GM21717 (cell line): Measurements from ENCODE around the gene ZFYVE28.

Experiments
- ATAC-seq: cut with Tn5 transposase; IDR thresholded peaks from one replicate; pipeline ENCODE4 v1.9.1; 2021; ENCODE audit warnings: mild to moderate bottlenecking, moderate library complexity; ENCODE audit not compliant: unreplicated experiment

The ZFYVE28 gene

GRCh38 chr4:2252530-2253091 lies 165.8 kb downstream of the ZFYVE28 start:
- no peak for ATAC-seq

- no peak for ATAC-seq
Measured at GRCh38 chr4:2251795-2252529, 166.5 kb downstream of the ZFYVE28 start.

GRCh38 chr4:2251073-2251794 lies 167.2 kb downstream of the ZFYVE28 start:
- ATAC-seq: no peak

GRCh38 chr4:2250357-2251072 lies 167.9 kb downstream of the ZFYVE28 start:
- ATAC-seq: no peak

GRCh38 chr4:2249526-2250356 lies 168.7 kb downstream of the ZFYVE28 start:
- no peak for ATAC-seq

GRCh38 chr4:2248821-2249261 lies 169.6 kb downstream of the ZFYVE28 start:
- ATAC-seq: no peak

GRCh38 chr4:2248044-2248780 lies 170.2 kb downstream of the ZFYVE28 start:
- no peak for ATAC-seq

- no peak for ATAC-seq
Measured at GRCh38 chr4:2247128-2248043, 171.1 kb downstream of the ZFYVE28 start.

- ATAC-seq: no peak
Measured at GRCh38 chr4:2246384-2247127, 171.9 kb downstream of the ZFYVE28 start.

- ATAC-seq: no peak
Measured at GRCh38 chr4:2245787-2246275, 172.6 kb downstream of the ZFYVE28 start.

GRCh38 chr4:2245057-2245786 lies 173.2 kb downstream of the ZFYVE28 start:
- no peak for ATAC-seq

GRCh38 chr4:2243681-2244380 lies 174.6 kb downstream of the ZFYVE28 start:
- ATAC-seq: no peak

GRCh38 chr4:2241410-2242353 lies 176.8 kb downstream of the ZFYVE28 start, which contains the start of the genes HAUS3 and POLN:
Gene HAUS3, minus strand, starts transcription at chr4:2242121. Its CDS starts 1,175 bp downstream, at chr4:2240946.
Gene POLN, minus strand, starts transcription at chr4:2242121. Its CDS starts 12,890 bp downstream, at chr4:2229231.
- ATAC-seq: peak; percentile 83

- no peak for ATAC-seq
Measured at GRCh38 chr4:2241003-2241402, 177.4 kb downstream of the ZFYVE28 start.

- ATAC-seq: no peak
Measured at GRCh38 chr4:2236944-2237666, 181.3 kb downstream of the ZFYVE28 start.
